Inflammatory macrophage treated with lipopolysaccharide for 4 hours (primary cell): ENCODE measurements around the gene NFATC2IP.
"Not testable (repeated sequence)": the region's sequence is repeated elsewhere in the genome, so short reads cannot be mapped to it uniquely, and the experiment has no call there.

ENCODE experiments used
- DNase-seq: peaks from one replicate; pipeline ENCODE4 v3.0.0-alpha.2; 2020

NFATC2IP gene

GRCh38 chr16:28975158-28975599 is 24.4 kb downstream of the NFATC2IP start:
- no peak for DNase-seq

DNA sequence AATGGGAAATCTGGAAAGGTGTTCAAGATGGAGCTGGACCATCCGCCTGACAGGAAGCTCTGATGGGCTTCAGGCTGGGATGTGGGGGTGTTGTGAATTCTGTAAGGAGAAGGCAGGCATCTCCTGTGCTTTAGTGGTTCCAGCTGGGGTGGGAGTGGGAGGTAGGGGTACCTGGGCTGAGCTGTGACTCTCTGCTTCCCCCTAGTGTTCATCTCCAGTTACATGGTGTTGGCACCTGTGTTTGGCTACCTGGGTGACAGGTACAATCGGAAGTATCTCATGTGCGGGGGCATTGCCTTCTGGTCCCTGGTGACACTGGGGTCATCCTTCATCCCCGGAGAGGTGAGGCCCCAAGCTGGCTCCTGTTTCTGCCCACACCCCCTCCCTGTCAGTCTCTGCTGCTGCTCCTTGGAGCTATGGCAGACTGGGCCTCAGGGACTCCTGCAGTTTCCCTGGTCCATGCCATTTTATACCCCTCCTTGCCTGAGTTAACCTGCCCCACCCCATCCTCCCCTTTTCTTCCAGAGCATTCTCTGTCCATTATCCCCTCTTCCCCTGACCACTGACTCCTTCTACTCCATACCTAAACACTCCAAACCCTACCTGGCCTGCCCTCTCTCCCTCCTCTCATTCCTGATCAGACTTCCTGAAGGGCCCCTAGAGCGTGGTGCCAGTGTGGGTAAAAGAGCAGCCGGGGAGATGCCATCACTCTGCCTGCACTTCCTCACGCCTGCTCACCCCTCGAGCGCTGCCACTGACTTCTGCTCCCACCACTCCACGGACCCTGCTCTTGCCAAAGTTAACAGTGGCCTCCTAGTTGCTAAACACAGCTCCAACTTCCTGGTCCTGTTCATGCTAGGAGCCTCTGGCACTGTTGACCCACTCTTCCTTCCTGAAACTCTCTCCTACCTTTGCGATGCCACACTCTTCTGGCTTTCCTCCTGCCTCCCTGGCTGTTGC is 27.2 kb downstream of the NFATC2IP start:
- peak; percentile 19 for DNase-seq

GRCh38 chr16:28980330-28980729 is 29.6 kb downstream of the NFATC2IP start:
- DNase-seq, result not testable (repeated sequence)

DNA sequence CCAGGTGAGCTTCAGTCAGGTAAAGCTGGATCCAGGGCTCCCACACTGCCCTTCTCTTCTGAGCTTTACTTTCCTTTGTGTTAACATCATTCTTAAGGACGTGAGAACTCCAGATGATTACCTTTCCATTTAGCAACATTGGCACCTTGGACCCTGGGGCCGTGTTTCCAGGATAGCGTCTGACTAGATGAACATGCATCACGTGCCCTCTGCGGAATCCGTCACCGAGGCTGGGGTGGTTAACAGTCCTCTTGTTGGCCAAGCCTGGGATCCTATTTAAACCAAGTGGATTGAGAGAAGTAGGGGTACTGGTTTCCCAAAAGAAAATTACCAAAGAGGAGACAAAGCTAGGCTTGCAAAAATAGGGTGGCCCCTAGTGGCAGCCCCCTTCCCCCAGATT is 30.2 kb downstream of the NFATC2IP start:
- DNase-seq, result no peak

DNA sequence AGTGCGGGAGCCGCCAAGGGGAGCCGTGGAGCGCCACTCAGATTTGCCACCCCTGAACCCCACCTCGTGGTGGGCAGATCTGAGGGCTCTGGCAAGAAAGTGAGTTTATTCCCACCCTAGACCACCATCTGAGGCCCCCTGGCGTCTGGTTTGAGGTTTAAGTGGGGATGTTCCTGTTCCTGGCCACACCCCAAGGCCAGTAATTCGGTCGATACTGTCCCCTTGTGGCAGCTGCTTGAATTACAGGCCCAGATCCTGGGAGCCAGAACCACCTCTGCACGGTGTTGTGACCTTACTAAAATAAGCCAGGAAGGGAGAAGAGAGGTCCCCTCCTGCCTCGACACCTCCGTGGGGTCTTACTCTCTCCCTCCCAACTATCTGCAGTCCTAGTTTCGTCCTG is 30.8 kb downstream of the NFATC2IP start:
- peak; percentile 61 for DNase-seq

DNA sequence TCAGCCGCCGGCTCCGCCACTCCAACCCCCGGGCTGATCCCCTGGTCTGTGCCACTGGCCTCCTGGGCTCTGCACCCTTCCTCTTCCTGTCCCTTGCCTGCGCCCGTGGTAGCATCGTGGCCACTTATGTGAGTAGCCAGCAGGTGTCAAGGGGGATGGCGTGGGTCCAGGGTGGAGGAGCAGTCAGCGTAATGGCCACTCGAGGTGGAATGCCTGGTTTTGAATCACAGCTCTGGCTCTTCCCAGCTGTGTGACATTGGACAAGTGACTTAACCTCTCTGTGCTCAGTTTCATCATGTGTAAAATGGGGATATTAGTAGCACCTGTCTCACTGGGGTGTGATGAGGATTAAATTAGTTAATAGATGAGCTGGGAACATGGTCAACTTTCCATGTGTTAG is 31.7 kb downstream of the NFATC2IP start:
- no peak for DNase-seq

DNA sequence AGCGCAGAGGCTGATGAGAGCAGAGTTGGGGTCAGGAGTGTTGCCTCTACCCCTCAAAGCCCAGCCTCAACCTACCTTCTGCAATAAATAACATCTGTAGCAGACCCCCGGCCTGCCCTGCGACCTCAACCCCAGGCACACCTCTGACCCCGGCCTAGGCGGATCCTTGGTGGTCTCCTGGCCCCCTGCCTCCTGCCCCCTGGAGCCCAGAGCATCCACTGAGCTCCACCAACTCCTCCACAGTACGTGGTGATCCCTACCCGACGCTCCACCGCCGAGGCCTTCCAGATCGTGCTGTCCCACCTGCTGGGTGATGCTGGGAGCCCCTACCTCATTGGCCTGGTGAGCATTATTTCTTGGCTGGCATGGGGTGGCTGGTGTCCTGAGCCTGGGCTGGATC is 32.2 kb downstream of the NFATC2IP start:
- no peak for DNase-seq

- DNase-seq, result no peak
These were observed 32.9 kb downstream of the NFATC2IP start for GRCh38 chr16:28983644-28984043.

GRCh38 chr16:28984091-28984490 is 33.4 kb downstream of the NFATC2IP start:
- DNase-seq, result no peak

- DNase-seq, result peak; percentile 83
These were observed 33.9 kb downstream of the NFATC2IP start, which contains the start of gene LAT for GRCh38 chr16:28984619-28985135. Gene LAT, plus strand, starts transcription at chr16:28985052. Its CDS starts 366 bp downstream, at chr16:28985418.

DNA sequence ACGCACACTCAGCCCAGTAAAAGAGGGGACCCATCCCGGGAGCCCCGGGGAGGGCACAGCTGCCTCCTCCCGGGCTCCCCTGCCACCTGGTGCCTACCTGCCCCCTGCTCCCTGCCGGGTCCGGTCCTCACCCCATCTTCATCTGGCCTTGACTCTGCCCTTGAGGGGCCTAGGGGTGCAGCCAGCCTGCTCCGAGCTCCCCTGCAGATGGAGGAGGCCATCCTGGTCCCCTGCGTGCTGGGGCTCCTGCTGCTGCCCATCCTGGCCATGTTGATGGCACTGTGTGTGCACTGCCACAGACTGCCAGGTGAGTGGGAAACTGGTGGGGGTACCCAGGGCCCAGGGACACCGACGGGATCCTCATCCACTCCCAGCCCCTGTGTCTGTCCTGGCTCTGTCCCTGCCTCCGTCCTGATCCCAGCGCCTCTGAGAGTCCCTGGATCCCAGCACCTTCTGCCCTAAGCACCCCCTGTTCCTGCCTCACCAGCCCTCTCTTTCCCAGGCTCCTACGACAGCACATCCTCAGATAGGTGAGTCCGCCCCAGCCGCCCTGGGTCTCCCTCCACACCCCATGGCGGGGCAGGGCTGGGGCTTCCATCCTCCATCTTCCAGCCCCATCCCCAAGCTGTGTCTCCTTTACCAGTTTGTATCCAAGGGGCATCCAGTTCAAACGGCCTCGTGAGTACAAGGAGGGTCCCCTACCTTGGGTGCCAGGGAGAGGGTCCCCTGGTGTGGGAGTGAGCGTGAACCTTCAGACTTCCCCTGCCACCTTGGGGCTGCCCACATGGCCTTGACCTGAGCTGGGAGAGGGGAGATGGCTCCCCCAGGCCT is 34.7 kb downstream of the NFATC2IP start:
- DNase-seq, result no peak

DNA sequence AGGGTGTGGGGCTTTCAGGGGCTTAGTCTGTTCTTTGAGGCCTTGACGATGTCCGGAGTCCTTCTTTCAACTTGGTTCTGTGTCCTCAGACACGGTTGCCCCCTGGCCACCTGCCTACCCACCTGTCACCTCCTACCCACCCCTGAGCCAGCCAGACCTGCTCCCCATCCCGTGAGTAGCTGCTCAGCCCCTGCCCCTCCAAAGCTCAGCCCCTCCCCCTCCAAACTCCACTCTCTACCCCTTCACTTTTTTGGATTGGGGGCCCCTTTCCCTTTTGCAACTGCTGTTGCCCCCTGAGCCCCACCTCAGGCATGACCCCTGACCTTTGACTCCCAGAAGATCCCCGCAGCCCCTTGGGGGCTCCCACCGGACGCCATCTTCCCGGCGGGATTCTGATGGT is 35.3 kb downstream of the NFATC2IP start:
- DNase-seq, result no peak

GRCh38 chr16:28986492-28986891 is 35.8 kb downstream of the NFATC2IP start:
- DNase-seq, result no peak

GRCh38 chr16:28987170-28987853 is 36.6 kb downstream of the NFATC2IP start:
- DNase-seq, result no peak

DNA sequence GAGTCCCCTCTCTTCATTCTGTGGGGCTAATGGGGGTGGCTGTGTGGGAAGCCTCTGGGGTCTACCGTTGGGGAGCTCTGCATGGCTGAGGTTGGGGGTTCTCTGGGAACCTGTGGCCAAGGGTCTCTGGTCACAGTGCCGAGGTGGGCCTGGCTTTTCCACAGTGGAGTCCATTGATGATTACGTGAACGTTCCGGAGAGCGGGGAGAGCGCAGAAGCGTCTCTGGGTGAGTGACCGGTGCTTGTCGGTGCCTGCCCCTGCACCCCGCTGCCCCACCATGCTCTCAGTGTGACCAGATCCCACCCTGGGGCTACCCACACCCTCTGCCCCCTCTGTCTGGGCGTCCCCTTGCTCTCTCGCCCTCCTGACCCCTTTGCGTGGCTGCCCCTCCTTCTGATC is 38.6 kb downstream of the NFATC2IP start:
- no peak for DNase-seq

- DNase-seq, result no peak
These were observed 39.8 kb downstream of the NFATC2IP start for GRCh38 chr16:28990375-28991040.

- DNase-seq, result no peak
These were observed 41.0 kb downstream of the NFATC2IP start for GRCh38 chr16:28991687-28992086.

DNA sequence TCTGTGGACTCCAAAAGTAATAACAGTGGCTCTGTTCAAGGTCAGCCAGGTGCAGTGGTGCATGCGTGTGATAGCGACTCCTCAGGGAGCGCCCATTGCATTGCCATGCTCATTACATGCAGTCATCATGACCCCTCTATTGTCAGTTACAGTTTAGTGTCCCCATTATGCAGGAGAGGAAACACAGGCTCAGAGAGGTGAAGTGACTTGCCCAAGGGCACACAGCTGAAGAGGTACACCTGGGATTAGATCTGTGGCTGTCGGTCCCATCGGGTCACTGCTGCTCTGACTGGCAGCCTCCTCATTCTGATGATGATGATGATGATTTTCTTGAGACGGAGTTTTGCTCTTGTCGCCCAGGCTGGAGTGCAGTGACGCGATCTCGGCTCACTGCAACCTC is 41.8 kb downstream of the NFATC2IP start:
- no peak for DNase-seq

- no peak for DNase-seq
These were observed 48.1 kb downstream of the NFATC2IP start for GRCh38 chr16:28998837-28999236.

GRCh38 chr16:28999577-28999976 is 48.8 kb downstream of the NFATC2IP start:
- no peak for DNase-seq

GRCh38 chr16:29000019-29000418 is 49.3 kb downstream of the NFATC2IP start:
- no peak for DNase-seq

- peak; percentile 11 for DNase-seq
These were observed 53.9 kb downstream of the NFATC2IP start for GRCh38 chr16:29004496-29005139.
